Nucleus accumbens (tissue), 56 donors: ENCODE results near the gene GIPC2.
"Not testable (repeated sequence)": the region's sequence is repeated elsewhere in the genome, so short reads cannot be mapped to it uniquely, and the experiment has no call there.

ENCODE experiments used
- DNase-seq, 56 donors: peaks; one replicate each; lab custom pipeline; 2025; lab: John Stamatoyannopoulos, UW

GIPC2 gene, protein sequence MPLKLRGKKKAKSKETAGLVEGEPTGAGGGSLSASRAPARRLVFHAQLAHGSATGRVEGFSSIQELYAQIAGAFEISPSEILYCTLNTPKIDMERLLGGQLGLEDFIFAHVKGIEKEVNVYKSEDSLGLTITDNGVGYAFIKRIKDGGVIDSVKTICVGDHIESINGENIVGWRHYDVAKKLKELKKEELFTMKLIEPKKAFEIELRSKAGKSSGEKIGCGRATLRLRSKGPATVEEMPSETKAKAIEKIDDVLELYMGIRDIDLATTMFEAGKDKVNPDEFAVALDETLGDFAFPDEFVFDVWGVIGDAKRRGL

DNA sequence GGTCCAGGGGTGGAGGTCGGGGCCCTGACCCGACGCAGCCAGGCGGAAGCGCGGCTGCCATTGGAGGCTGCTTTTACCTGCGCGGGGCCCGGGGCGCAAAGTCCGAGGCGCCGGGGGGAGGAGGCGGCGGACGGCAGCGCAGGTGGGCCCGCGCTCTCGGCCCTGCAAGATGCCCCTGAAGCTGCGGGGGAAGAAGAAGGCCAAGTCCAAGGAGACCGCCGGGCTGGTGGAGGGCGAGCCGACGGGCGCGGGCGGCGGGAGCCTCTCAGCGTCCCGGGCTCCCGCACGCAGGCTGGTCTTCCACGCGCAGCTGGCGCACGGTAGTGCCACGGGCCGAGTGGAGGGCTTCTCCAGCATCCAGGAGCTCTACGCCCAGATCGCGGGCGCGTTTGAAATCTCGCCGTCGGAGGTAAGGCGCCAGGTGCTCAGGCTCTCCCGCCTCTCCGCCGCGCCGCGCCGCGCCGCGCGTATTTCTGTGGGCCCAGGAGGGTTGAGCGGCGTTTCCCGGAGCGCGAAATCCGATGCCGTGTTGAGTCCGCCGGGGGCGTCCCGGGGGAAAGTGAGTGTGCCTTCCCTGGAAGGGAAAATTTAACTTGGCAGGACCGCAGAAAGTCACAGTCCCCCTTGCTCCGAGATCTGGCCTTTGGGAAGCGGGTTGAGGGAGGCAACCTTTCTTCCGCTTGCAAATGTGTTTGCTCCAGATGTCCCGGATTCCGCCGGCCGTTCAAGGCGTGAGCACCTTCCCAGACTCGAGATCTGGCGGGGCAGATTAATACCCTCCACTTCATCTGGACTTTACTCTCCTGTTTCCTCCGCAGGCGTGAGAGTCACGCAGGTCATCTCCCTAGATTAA lies at the start of gene GIPC2:
GIPC2 (plus strand) TSS at position 41 of the 853 bp plus-strand sequence; CDS start at position 170, 129 bp downstream.
- peak in 7 of 56 donors; percentile 2 to 15 (median 6) for DNase-seq

DNA sequence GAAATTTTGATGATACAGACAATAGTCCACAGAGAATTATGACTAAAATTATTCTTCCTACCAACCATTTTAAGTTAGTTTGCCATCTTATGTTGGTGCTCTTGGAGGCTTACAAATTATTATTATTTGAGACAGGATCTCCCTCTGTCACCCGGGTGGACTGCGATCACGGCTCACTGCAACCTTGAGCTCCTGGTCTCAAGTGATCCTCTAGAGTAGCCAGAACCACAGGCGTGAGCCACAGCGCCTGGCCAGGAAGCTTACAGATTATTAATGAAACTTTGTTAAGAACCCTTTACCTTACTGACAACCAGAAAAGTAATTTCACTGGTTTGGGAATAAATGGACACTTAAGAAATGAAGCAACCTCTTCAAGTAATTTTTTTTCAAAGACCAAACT lies 49.0 kb upstream of the GIPC2 start:
- DNase-seq, result no peak

DNA sequence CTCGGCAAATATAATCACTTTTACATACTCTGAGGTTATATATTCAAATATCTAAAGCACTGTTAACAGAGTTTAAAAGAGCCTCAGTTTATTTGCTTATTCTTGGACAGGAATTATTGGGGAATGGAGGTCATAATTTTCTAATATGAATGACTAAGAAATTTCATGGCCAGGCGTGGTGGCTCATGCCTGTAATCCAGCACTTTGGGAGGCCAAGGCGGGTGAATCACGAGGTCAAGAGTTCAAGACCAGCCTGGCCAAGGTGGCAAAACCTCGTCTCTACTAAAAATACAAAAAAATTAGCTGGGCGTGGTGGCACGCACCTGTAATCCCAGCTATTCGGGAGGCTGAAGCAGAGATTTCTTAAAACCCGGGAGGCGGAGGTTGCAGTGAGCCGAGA lies 45.2 kb upstream of the GIPC2 start:
- not testable (repeated sequence) for DNase-seq

DNA sequence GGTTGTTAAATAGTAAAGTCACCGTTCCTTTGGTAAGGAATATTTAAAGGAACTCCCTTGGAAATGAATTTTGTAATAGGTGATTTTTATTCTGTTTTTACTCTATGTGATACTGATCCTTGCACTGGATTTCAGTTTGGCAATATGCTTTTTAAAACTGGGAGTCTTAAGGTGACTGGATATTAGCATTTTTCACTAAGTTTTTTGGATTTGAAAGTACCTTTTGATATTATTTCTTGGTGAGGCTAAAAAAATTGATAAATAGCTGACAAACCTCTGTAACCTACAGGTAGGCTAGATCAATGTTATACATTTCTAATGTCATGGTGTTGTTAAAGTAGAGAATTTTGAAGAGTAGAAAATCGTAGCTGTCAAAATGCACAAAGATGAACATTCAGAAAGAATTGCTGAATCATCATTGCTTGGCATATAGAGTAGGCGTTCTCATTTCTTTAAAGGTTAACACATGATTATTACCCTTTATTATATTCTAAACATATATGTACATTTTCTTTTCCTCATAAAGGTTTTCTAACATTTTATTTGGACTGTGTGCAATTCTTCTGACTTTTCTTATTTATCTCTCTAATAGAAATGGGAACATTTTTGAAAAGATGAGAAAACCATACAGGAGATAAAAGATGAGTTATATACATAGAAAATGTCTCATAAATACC lies 42.6 kb upstream of the GIPC2 start:
- no peak for DNase-seq

DNA sequence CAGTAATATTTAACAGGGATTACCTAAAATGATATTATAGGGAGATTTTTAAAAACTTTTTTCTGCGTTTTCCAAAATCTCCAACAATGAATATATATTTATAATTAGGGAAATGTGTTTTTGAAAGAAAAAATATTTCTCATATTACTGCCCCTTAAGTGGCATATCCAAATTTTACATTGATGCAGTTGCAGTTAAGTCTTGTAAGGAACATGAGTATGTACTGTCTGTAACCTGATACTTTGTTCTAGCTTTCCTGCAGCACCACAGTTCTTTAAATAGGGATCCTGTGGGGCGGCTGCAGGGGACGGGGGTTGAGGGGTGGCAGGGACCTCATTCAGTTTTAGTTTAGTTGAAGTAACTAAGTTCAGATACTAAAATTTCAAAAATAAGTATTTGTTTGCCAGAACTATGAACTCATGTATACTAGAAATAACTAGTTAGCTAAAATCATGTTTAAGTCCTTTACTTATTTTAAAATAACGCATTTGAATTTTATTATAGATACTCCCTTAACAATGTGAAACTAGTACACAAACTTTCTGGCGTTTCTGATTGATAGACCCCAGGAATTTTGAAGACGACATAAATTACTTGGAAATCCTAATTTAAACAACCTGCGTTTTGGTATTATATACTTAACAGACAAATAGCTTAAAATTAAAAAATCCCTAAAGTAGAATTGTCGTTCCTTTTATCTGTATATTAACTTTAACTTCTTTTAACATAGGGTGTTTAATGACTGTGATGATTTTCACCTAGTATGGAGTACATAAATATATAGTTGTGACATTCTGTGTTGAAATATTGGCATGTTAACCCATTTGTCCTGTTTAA lies 41.7 kb upstream of the GIPC2 start:
- DNase-seq, result peak in 27 of 56 donors; percentile 0 to 48 (median 9)

DNA sequence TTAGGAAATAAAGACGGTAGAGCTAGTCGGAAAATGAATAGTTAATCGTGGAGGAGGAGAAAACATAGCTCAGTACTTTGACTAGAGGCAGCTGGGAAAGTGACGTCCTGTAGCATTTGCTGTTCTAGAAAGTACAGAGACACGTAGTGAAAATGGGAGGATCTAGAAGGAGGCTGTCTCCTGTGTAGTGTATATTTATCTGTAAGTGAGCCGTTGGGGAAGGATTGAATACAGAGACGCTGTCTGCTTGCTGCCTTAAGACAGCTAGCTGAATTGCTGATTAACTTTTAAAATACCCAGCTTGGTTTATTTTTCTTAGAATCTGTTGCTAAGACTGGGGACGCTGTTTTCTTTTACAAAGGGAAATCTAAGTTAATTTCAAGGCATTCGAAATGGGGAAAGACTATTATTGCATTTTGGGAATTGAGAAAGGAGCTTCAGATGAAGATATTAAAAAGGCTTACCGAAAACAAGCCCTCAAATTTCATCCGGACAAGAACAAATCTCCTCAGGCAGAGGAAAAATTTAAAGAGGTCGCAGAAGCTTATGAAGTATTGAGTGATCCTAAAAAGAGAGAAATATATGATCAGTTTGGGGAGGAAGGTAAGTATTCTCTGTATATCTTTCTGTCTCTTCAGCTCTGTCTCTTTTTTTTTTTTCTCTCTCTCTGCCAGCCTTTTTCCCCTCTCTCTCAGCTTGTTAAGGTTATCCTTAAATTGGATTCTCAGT lies 40.9 kb upstream of the GIPC2 start, which contains the start of gene DNAJB4:
DNAJB4 (plus strand) TSS at position 221 of the 729 bp plus-strand sequence; CDS start at position 393, 172 bp downstream.
- peak in 49 of 56 donors; percentile 3 to 92 (median 58) for DNase-seq

DNA sequence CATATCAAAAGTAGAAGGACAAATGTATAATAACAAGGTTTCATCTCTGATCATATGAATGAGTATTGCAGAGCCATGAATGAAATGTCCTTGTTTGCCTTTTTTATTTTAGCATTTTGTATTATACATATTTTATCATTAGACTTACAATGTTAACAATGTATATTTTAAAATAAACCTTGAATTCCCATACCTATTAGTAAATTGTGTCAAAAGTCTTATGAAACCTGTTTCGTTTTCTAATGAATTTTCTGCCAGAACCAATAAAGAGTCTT lies 40.4 kb upstream of the GIPC2 start:
- no peak for DNase-seq

DNA sequence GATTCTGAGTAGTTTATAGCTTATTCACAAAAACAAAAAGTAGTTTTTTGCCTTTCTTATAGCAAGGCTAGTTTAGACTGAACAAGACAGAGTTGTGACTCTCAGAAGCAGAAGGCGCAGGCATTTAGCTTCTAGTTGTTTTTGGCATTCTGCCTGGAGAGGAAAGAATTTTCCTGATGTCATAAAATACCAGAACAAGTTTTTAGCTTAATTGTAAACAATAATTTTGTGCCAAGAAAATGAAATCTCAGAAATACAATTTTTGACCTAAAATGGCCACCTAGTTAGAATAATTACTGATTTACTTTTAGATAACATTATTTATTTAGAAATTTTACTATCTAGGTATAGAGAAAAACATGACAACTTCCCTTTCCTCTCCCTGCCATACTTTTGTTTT lies 40.0 kb upstream of the GIPC2 start:
- DNase-seq, result no peak

DNA sequence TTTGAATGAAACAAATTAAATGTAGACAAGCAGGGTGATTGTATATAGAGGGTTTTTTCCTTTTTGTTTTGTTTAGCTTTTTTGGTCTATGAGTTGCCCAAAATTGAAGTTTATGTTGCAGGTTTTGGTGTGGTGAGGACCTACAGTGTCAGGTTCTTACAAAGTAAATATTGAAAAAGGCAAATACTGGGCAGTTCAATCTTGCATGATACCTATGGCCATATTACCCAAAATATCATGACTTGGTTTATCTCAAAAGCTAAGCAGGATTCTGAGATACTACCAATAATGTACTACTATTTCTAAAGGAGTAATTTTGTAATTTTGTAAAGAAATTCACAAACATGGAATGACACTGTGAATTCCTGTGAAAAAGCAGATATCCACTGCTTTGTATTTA lies 39.2 kb upstream of the GIPC2 start:
- DNase-seq, result no peak

DNA sequence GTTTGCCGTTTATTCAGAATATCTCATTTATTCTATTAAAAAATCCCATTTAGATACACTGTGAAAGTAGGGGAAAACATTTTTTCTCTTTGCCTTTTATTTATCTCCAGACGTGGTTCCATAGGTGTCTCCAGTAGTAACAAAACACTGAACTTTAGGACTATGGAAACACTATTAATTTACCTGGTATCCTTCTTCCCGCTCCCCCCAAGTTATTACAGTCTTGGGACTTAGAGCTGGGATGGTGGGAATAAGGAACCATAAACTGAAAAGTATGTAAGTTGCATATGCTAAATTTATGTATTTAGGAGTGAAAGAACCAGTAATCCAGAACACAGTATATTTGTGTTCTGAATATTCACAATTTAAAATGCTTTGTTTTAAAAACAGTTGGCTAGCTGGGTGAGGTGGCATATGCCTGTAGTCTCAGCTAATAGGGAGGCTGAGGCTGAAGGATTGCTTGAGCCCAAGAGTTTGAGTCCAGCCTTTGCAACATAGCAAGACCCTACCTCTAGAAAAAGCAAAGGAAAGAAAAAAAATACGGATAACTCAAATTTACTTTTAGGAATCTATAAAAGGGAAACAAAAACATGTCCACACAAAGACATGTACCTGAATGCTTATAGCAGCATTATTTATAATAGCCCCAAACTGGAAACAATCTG lies 38.0 kb upstream of the GIPC2 start:
- DNase-seq, result no peak

DNA sequence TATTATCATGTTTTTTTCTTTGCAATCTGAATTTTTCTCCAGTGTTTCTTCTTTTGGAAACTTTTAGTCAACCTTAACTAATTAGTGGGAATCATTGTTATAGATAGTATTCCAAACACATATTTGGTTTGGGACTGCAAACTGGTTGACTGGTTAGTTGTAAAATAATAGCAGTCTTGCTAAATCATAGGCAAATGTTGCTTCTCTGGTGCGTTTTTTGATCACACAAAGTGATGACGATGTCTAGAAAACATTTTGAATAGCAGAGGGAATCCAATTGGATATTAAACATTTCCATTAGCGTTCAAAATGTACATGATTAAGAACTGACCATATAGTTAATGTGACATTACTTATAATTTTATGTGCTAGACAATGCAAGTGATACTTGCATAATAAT lies 36.5 kb upstream of the GIPC2 start:
- no peak for DNase-seq

DNA sequence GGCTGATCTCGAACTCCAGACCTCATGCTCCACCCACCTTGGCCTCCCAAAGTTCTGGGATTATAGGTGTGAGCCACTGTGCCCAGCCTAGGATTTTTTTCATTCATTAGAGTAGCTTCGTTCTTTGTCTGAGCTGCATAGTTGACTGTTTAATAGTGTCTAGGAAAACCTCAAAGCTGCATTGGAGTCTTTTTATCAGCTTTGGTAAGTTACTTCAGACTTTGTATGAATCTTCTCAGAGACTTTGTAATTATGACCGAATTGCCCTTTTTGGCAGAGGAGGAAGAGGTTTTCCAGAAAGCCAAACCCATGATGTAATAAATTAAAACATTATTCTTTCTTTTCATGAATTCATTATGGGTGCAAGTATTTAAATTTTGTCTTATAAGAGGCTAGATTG lies 35.9 kb upstream of the GIPC2 start:
- DNase-seq, result no peak

DNA sequence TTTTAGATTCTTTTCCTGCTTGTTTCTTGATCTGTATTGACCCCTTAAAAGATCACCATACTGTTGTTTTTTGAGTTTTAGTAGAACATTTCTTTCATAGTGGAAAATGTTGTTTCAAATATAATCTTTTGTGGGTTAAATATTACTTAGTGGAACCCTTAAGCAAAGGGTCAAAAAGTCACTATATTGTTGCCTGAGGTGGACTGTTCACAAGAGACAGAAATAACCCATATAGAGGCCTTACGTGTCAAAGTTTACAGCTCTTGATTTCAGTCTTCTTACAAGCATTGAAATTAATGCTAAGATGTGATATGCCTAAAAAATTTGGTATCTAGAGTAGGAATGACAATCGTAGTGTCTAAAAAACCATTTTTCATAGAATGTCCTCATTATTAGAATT lies 34.7 kb upstream of the GIPC2 start:
- no peak for DNase-seq

DNA sequence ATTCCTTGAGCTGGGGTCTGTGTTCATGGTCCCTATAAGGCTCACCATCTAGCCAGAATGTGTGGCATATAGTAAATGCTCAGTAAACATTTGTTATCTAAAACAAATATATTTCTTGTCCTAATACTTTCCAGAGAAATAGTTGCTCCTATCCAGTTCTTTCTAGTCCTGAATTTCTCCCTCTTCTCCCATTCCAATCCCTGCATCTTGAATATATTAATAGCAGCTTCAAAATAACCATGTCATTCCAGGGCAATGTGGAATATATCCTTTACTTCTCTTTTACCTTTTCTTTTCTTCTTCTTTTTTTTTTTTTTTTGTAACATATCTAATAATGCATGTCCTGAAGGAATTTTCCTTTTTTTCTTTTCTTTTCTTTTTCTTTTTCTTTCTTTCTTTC lies 30.6 kb upstream of the GIPC2 start:
- no peak for DNase-seq

DNA sequence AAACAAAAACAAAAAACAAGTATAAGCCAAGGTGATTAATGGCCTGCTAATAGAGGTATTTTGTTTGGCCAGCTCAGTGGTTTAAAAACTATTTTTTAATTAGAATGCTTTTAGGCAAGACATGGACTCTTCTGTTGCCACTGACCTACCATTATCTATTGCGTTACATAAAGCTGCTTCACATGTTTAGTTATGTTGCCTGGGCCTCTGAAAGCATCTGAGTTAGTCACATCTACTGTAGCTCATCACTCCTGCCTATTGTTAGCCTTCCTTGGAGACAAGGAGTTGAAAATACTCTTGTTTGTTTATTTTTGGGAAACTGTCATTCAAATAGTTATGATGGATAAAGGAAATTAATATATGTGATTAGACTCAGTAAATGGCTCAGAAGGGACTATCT lies 26.7 kb upstream of the GIPC2 start:
- no peak for DNase-seq

DNA sequence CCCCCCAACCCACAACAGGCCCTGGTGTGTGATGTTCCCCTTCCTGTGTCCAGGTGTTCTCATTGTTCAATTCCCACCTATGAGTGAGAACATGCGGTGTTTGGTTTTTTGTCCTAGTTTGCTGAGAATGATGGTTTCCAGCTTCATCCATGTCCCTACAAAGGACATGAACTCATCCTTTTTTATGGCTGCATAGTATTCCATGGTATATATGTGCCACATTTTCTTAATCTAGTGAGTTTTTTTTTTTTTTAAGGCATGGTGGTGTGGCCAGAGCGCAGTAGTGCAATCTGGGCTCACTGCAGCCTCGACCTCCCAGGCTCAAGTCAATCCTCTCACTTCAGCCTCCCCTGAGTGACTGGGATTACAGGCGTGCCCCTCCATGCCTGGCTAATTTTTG lies 24.6 kb upstream of the GIPC2 start:
- DNase-seq, result not testable (repeated sequence)

DNA sequence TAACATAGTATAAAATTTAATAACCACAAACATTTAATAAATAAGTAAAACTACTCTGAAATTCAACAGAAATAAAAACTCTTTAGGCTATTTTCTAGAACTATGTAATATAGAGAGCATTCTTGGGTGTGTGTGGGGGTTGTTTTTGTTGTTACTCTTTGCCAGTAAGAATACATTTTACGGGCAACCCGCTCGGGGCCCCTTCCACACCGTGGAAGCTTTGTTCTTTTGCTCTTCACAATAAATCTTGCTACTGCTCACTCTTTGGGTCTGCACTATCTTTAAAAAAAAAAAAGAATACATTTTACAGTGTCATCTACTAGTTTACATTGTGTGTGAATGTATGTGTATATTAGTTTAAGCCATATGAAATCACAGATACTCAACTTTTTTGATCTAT lies 16.0 kb upstream of the GIPC2 start:
- DNase-seq, result no peak

DNA sequence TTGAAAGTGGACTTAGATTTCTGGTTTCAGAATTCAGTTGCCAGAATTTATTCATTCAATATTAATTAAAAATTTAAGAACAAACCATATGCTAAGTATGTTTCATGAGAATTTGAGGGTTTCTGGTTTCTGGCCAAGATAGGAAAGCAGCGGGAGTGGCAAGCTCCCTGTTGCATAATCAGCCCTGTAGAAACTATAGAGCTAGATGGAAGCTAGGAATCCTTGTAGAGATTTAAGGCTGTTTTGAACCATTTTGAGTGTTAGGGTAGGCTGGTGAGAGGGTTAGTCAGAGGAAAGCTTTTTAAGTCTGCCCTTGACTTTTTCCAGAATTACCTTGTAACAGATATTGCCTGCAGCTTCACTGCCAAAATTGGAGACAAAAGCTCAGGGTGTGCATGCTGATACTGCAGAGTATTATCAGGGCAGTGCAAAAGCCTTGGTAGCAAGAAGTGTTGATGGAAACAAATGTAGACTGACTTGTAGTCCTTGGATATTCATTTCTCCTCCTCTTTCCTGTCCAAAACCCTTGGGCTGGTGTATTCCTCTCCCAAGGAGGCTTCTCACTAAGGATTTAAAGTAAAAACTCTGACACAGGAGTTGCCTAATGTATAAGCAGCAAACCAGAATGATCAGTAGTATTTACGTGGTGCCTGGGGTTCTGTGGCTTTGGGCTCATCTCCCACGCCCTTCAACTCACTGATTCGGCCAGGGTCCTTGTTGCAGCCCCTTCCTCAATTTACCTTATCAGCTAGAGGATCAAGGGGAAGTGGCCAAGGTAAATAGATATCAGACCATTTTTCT lies 12.6 kb upstream of the GIPC2 start:
- no peak for DNase-seq
